ENCODE measurements around the gene TVP23A.
"Not testable (repeated sequence)": the region's sequence is repeated elsewhere in the genome, so short reads cannot be mapped to it uniquely, and the experiment has no call there.

Gene TVP23A

GRCh38 chr16:10743610-10744369 is 74.8 kb downstream of the TVP23A start, which contains the start of gene NUBP1:
TSS of gene NUBP1 (plus strand) at chr16:10743842. CDS start at chr16:10743864, 22 bp downstream.
- DNase-seq, result peak; percentile 100

- DNase-seq, result no peak
Observed at GRCh38 chr16:10743227-10743609, 75.4 kb downstream of the TVP23A start.

- no peak for DNase-seq
Observed at GRCh38 chr16:10741844-10742243, 76.8 kb downstream of the TVP23A start.

GRCh38 chr16:10741249-10741648 is 77.3 kb downstream of the TVP23A start:
- not testable (repeated sequence) for DNase-seq

GRCh38 chr16:10740845-10741208 is 77.8 kb downstream of the TVP23A start:
- no peak for DNase-seq

GRCh38 chr16:10740000-10740844 is 78.4 kb downstream of the TVP23A start:
- DNase-seq, result no peak

GRCh38 chr16:10738231-10739077 is 80.1 kb downstream of the TVP23A start:
- peak in 1 of 2 donors; percentile 42 for DNase-seq

GRCh38 chr16:10737068-10737625 is 81.4 kb downstream of the TVP23A start:
- peak; percentile 65 to 68 for DNase-seq

- no peak for DNase-seq
Observed at GRCh38 chr16:10731790-10732189, 86.8 kb downstream of the TVP23A start.

- DNase-seq, result no peak
Observed at GRCh38 chr16:10729104-10730048, 89.2 kb downstream of the TVP23A start.

GRCh38 chr16:10728003-10728887 is 90.3 kb downstream of the TVP23A start:
- DNase-seq, result no peak

All from stimulated activated CD4-positive, alpha-beta T cell treated with anti-CD3 and anti-CD28 coated beads, Interleukin-2, amount 100 ng/mL, for 48 hours (primary cell).